ENCODE results near the gene SATB2. TPM values are rescaled to one million over a fixed set of nuclear protein-coding genes. Genes with fewer than 3 reads are reported as not detected.

Gene SATB2
- total RNA-seq, 1 donor from 2014 or later = 1.6 TPM

DNA sequence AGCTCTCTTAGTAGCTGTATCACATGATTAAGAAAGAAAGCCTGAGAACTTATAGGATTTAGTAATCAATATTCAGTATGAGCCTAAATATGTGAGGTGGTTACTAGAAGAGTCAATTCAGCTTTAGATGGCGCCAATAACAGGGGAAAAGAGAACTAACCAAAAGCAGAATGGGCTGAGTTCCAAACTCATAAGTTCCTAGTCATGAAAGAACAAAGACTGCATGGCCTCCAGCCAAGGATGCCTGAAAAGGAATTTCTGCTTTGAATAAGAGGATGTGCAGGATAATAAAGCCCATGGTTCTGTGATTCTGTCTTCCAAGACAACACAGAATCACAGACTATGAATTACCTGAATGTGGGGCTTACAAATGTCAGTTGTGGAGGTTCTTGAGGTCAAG, 196.5 kb downstream of the SATB2 start:
- Histone ChIP-seq H3K4me3 (ENCODE audit: low read depth, low read length) (no peak overlapping the region), H3K36me3 (ENCODE audit: control insufficient read depth, insufficient read depth, low read length) (no peaks in the 10 kb centered on the region), H3K27me3 (ENCODE audit: control insufficient read depth, insufficient read depth, low read length) (no peaks in the 10 kb centered on the region)
- peak; percentile 18 for DNase-seq (ENCODE audit: low read depth)
- FAIRE-seq = no peak
- TF ChIP-seq, protein P1, sequence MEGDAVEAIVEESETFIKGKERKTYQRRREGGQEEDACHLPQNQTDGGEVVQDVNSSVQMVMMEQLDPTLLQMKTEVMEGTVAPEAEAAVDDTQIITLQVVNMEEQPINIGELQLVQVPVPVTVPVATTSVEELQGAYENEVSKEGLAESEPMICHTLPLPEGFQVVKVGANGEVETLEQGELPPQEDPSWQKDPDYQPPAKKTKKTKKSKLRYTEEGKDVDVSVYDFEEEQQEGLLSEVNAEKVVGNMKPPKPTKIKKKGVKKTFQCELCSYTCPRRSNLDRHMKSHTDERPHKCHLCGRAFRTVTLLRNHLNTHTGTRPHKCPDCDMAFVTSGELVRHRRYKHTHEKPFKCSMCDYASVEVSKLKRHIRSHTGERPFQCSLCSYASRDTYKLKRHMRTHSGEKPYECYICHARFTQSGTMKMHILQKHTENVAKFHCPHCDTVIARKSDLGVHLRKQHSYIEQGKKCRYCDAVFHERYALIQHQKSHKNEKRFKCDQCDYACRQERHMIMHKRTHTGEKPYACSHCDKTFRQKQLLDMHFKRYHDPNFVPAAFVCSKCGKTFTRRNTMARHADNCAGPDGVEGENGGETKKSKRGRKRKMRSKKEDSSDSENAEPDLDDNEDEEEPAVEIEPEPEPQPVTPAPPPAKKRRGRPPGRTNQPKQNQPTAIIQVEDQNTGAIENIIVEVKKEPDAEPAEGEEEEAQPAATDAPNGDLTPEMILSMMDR (IDR thresholded peaks at IDR 0.05; ENCODE audit: insufficient read depth, low read length, severe bottlenecking) = no peak

DNA sequence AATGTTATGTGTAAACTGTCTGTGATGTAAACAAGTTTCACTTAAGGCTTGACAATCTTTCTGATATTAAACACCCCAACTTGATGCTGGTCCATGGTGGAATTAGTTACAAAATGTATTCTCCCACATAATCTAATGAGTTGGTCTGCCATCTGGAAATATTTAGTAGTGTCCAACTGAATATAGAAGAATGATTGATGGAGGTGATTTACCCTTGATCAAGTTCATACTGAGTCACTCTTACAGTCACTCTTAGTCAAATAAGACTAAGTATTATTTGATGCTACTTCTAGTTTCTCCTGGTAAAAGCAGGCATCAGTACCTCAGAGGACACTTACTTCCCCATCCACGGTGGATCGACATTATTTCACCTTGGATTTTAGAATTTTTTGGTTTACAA, 198.1 kb downstream of the SATB2 start:
- Histone ChIP-seq H3K27me3 (ENCODE audit: control insufficient read depth, insufficient read depth, low read length) (no peaks in the 10 kb centered on the region), H3K4me3 (ENCODE audit: low read depth, low read length) (no peak overlapping the region), H3K36me3 (ENCODE audit: control insufficient read depth, insufficient read depth, low read length) (no peaks in the 10 kb centered on the region)
- DNase-seq (ENCODE audit: low read depth) (no peak), FAIRE-seq (no peak)
- TF ChIP-seq, protein P1 (IDR thresholded peaks at IDR 0.05; ENCODE audit: insufficient read depth, low read length, severe bottlenecking) = no peak

DNA sequence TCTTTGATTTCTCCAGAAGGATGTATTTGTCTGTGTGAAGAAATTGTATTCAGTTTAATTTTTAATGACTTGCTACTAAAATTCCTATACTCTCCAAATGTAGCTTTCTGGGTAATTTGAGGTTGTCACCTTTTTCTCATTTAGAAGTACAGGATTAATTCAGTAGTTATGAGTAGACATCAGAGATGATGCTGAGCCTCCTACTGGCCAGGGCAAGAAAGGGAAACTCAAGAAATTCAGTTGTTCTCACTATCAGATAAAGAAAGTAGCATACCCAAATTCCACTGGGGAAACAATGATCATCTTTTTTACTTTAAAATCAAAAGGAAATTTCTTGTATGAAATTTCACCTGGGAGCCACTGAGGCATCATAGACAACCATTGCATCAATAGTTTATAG, 199.4 kb downstream of the SATB2 start:
- TF ChIP-seq, protein P1 (IDR thresholded peaks at IDR 0.05; ENCODE audit: insufficient read depth, low read length, severe bottlenecking) = no peak
- FAIRE-seq = no peak

DNA sequence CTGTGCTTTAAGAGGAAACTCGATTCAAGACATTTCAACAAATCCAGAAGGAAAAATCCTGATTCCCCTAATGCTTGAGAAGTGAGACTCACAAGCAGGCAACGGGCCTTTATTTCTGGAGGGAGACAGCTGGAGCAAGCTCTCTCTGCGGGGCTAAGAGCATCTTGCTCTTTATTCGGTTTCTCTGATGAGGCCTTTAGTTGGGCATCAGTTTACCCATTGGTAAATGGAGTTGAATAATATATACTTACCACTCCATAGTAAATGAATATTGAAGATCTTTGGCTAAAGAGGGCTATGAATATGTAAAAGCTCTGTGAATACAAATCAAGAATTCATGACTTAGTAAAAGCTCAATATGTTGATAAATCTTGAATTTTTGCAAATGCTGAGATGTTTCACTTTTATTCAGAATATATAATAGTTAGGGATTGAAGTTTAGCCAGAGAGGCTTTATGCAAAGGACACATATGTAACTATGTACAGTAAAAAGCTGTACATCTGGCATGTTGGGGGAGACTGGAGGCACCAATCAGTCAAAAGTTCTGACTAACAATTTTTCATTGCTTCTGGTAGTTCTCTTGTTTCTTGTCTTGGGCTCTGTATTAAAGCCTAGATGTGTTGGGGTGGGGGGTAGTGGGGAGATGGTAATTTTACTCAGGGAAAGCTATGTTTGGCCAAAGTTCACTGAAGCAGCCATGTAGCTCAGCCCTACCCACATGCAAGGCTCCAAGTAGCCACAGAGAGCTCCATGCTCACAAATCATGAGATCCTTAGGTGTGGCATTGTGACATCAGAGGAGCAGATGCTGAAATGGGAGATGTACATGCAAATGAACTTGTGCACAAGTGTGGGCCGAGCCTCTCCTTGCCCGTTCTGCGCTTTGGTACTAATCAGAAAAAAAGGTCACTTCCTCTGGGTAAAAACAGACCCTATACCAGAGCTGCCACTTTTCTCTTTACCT, 200.2 kb downstream of the SATB2 start:
- H3K27me3 ChIP-seq (ENCODE audit: control insufficient read depth, insufficient read depth, low read length) = no peaks in the 10 kb centered on the region
- no peak for FAIRE-seq
- no peaks in the 10 kb centered on the region for H3K36me3 ChIP-seq (ENCODE audit: control insufficient read depth, insufficient read depth, low read length)
- TF ChIP-seq, protein P1 (IDR thresholded peaks at IDR 0.05; ENCODE audit: insufficient read depth, low read length, severe bottlenecking) = no peak
- no peak overlapping the region for H3K4me3 ChIP-seq (ENCODE audit: low read depth, low read length)
- no peak for DNase-seq (ENCODE audit: low read depth)

More for the DNA sequence above, 199.4 kb downstream of the SATB2 start:
- Histone ChIP-seq H3K27me3 (ENCODE audit: control insufficient read depth, insufficient read depth, low read length) (no peaks in the 10 kb centered on the region), H3K4me3 (ENCODE audit: low read depth, low read length) (no peak overlapping the region), H3K36me3 (ENCODE audit: control insufficient read depth, insufficient read depth, low read length) (no peaks in the 10 kb centered on the region)
- no peak for DNase-seq (ENCODE audit: low read depth)

DNA sequence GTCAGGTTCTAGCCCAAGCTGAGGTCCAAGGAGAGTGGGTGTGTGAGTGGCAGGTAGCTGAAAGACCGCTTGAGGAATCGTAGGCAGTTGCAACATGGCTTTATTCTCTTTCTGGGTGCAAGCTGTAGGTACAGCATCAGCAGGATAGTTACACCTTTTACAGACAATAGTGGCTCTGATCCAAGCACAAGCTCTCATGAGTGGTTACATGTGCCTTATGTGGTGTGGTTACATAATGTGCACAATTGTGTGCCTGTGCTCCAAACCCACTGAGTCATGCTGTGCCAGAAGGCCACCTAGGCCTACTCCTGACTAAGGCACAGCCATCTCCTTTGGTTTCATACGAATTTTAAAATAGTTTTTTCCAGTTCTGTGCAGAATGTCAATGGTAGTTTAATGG, 227.6 kb downstream of the SATB2 start:
- FAIRE-seq (no peak), DNase-seq (ENCODE audit: low read depth) (no peak)
- H3K4me3 ChIP-seq (ENCODE audit: low read depth, low read length) = no peak overlapping the region
- H3K36me3 ChIP-seq (ENCODE audit: control insufficient read depth, insufficient read depth, low read length) = no peaks in the 10 kb centered on the region
- no peaks in the 10 kb centered on the region for H3K27me3 ChIP-seq (ENCODE audit: control insufficient read depth, insufficient read depth, low read length)
- TF ChIP-seq, protein P1 (IDR thresholded peaks at IDR 0.05; ENCODE audit: insufficient read depth, low read length, severe bottlenecking) = no peak
